GM19238 (cell line): Measurements from ENCODE around the gene LMNTD2.
A peak's percentile ranks its signal among the peaks of the same experiment; 100 is the strongest.

ENCODE experiments used
- DNase-seq: peaks from one replicate; pipeline ENCODE4 v3.0.0; 2011; ENCODE audit warnings: low spot score; ENCODE audit not compliant: insufficient read length

LMNTD2 gene

GRCh38 chr11:515131-515530 is 45.4 kb downstream of the LMNTD2 start:
- DNase-seq = no peak

GRCh38 chr11:514606-515005 is 45.9 kb downstream of the LMNTD2 start:
- DNase-seq = no peak

GRCh38 chr11:512761-513595 is 47.6 kb downstream of the LMNTD2 start:
- no peak for DNase-seq

GRCh38 chr11:508956-509355 is 51.6 kb downstream of the LMNTD2 start:
- no peak for DNase-seq

- DNase-seq = no peak
Observed at GRCh38 chr11:507727-508515, 52.6 kb downstream of the LMNTD2 start.

- DNase-seq = peak; percentile 98
Observed at GRCh38 chr11:506995-507726, 53.4 kb downstream of the LMNTD2 start, which contains the start of gene RNH1. RNH1 (minus strand) TSS chr11:507242; CDS start chr11:502162, 5,080 bp downstream.

GRCh38 chr11:506238-506994 is 54.1 kb downstream of the LMNTD2 start:
- peak; percentile 99 for DNase-seq

GRCh38 chr11:504994-505344 is 55.6 kb downstream of the LMNTD2 start:
- no peak for DNase-seq
